CD4-positive, alpha-beta T cell treated with Interleukin-15 for 4 hours (primary cell): ENCODE measurements around the gene CELA3A.
"Not testable (repeated sequence)": the region's sequence is repeated elsewhere in the genome, so short reads cannot be mapped to it uniquely, and the experiment has no call there.

ENCODE experiments used
- DNase-seq: peaks from one replicate; pipeline ENCODE4 v3.0.0-alpha.2; 2020; ENCODE audit warnings: low spot score

The CELA3A gene

DNA sequence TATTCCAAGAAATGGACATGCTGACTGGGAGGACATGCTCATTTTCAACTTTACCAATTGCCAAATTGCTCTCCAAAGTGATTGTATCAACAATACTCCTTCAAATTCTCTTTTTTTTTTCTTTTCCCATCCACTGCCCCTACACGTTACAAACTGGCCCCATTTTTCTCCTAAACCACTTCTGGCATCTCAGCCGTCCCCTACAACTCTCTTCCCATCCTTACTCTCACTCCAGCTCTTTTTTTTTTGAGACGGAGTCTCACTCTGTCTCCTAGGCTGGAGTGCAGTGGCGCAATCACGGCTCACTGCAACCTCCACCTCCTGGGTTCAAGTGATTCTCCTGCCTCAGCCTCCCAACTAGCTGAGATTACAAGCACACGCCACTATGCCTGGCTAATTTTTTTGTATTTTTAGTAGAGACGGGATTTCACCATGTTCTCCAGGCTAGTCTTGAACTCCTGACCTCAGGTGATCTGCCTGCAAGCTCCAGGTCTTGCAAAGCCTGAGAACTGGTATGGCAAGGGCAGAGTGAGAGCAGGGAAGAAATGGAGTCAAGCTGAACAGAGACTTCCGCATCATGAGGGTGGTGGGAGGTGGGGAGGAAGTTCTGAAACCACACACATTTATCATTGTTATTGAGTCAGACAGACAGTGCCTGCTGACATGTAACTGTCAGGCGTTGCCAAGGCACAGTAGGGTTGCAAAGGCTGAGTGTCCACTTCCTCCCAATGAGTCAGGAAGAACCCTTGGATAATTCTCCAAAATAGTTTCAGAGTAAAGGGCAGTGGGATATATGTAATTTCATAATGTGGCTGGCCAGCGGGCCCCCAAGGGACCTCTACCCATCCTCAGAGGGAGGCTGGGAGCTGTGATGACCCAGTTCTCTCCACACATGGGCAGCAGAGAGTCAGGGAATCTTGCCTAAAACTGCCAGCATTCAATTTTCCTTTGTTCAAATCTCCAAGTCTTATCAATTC, 17.4 kb downstream of the CELA3A start:
- DNase-seq = peak; percentile 65

DNA sequence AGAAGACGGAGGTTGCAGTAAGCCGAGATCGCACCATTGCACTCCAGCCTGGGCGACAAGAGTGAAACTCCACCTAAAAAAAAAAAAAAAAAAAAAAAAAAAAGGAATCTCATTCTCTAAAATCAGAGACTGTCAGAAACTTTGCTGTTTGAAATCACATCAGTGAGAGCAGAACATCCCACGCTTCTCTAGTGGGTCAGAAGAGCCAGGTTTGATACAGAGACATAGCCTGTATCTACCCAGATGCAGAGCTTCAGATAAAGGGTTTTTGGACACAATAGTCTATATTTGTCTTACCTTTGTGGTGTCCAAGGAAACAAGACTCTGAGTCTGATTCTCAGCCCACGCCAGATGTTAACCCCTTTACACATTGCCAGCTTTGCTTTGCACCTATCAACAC, 19.6 kb downstream of the CELA3A start:
- DNase-seq = no peak

DNA sequence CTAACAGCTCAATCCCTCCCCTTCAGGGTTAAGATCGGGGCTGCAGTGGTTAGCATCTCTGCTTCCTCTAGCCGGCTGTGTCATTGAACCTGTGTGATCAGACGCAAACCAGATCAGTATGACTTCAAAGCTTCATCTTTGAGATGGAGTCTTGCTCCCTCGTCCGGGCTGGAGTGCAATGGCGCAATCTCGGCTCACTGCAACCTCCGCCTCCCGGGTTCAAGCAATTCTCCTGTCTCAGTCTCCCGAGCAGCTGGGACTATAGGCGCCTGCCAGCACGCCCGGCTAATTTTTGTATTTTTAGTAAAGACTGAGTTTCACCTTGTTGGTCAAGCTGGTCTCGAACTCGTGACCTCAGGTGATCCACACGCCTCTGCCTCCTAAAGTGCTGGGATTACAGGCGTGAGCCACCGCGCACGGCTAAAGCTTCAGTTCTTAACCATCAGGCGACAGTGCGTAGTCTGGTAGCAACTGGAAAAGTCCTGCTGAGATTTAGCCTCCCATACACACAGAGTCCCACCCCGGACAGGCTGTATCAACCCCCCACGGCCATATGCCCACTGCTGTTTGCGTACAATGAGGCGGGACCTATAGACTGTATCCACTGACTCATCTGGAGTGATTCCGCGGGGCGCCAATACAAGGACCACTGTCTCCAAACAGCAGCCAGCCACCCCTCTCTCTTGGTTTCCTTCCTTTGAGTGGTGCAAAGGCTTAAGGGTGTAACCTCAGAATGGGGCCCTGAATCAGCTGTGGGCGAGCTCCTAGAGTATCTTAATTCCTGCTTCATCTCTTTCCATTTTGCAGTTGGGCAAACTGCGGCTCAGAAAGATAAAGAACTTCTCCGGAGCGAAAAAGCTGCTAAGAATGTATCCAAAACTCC, 23.3 kb downstream of the CELA3A start:
- peak; percentile 86 for DNase-seq

DNA sequence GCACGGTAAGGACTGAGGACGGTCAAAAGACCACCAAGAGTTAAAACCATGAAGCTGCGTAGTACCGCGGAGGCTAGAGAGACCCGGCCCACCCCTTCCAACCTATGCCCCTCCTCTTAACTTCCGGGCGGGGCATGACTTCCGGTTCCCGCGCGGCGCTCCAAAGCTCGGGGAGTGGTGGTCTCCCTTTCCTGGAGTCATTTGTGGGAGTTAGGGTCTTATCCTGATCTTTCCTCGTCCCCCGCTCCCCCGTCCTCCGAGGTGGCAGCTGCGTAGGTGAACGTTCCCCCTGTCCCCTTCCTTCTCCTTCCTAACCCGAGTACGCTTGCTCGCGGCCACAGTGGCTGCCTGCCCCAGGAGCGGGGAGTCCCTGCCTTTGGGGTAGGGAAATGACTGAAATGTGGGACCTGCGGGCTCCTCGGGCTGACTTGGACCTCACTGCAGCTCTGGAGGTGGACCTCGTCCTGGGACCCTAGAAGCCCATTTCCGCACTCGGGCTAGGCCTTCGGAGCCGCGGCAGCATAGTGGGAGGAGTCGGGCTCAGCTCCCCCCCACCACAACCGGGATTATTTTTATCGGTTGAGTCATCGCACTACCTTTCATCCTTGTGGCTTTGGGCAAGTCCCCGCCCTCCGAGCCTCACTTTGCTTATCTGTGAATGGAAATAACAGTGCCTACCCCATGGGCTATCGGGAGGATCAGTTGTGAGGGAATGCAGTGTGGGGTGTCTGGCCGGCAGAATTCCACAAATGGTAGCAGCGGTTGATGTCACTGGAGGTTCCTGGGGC, 24.1 kb downstream of the CELA3A start:
- peak; percentile 91 for DNase-seq

DNA sequence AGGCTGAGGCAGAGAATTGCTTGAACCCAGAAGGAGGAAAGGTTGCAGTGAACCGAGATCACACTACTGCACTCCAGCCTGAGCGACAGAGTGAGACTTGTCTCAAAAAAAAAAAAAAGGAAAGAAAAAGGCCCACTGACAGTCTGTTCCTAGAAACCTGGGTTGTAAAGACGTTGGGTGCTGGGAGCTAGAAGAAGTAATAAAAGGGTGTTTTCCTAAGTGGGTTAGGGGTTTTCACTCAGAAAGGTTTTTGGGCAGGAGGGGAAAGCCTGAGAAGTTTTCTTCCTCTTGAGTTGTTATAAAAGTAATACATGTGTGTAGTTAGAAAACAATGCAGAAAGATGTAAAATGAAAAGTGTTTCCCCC, 25.4 kb downstream of the CELA3A start:
- DNase-seq = peak; percentile 19

DNA sequence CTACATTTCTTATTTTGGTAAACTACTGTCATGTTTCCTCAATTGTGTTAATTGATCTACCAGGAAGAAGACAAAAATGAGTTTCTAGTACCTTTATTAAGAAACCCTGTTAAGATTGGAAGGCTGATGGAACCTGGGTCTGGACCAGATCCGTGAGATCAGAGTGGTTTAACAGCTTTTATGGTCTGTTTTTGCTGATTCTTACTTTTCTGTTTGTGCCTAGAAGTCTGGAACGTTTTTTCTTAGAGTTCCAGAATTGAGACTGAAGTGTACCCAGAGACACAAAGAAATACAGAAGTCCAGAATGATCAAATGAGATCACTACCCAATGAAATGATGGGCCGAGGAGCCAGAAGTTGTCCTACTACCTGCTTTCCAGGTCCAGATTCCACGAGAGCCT, 28.6 kb downstream of the CELA3A start:
- DNase-seq = no peak

DNA sequence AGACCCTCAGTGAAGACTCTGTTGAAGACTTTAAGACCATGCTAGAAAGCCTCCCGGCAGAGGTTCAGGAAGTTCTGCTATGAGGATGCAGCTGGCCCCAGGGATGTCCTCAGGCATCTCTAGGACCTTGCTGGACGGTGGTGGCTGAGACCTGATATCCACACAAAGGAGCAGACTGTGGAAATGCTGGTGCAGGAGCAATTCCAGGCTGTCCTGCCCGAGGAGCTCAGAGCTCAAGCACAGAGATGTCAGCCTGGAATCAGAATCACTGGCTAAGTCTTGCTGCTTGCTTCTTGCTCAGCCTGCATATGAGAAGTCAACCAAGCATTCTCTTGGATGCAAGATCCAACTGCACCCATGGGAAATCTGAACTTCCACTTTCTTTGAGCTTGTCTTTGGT, 29.0 kb downstream of the CELA3A start:
- no peak for DNase-seq

DNA sequence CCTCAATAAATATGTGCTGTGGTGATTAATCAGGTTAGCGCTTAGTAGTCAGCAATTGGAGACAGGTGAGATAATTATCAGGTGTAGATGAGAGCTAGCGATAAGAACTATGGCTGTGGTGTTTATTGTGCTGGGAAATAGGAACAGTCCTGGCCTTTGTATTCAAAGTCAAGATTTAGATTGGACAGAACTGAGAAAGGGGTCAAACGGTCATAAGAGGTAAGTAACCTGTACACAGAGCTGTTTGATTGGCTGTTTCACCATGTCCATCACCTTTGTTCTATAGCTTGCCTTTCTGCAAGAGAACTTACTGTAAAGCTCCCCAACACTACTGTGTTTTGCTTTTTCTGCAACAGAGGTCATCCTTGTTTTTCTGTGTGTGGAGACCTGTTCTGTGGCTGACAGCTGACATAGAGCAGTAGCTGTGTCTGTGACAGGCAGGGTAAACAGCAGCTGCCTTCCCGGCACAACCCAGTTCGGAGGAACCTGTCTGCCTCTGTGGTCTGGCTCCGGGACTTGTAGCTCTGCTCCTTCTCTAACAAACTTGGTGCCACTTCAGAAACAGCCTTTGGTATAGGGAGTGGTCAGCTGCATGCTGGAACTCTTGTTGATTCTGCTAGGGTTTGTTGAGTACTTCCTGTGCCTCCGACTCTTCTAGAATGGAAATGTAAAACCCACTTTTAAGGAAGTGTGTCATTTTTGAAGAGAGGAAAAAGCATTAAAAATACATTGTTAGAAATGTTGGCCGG, 29.9 kb downstream of the CELA3A start:
- peak; percentile 28 for DNase-seq

DNA sequence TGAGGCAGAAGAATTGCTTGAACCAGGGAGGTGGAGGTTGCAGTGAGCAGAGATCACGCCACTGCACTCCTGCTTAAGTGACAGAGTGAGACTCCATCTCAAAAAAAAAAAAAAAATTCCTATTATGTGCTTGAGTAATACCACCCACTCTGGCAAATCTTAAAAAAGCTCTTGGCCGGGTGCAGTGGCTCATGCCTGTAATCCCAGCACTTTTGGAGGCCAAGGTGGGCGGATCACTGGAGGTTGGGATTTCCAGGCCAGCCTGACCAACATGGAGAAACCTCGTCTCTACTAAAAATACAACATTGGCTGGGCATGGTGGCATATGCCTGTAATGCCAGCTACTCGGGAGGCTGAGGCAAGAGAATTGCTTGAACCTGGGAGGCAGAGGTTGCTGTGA, 33.4 kb downstream of the CELA3A start:
- not testable (repeated sequence) for DNase-seq

DNA sequence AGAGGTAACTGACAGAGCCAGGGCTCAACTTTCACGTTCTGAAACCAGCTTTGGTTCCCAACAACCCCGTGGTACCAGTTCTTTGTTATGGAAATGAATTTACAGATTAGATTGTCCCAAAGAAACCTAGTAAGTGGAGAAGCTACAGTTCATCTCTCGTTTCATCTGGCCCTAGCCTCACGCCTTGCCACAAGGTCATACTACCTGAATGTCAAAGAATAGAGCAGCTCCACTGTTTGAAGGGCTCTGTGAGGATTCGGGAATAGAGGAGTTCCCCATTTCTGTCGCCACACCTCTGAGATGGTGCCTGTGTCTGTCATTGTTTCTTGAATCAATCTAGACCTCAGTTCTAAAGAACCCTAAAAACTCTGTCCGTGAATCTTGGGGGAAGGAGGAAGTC, 36.1 kb downstream of the CELA3A start:
- no peak for DNase-seq

DNA sequence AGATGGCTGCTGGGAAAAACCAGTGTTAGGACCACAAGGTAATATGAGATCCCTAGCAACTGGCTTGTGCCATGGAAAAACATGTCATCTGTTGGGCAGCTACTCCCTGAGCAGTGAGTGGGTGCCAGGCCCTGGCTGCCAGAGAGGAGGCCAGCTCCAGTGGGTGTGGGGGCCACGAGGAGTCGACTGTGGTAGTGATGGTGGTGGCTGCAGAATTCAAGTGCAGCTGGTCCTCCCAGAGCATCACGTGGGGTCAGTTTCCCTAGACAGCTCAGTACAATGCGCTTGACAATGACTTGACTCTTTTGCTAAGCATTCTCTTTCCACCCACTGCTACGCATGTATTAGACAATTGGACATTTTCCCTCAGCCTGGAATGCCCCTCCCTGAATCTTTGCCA, 36.6 kb downstream of the CELA3A start:
- DNase-seq = no peak

DNA sequence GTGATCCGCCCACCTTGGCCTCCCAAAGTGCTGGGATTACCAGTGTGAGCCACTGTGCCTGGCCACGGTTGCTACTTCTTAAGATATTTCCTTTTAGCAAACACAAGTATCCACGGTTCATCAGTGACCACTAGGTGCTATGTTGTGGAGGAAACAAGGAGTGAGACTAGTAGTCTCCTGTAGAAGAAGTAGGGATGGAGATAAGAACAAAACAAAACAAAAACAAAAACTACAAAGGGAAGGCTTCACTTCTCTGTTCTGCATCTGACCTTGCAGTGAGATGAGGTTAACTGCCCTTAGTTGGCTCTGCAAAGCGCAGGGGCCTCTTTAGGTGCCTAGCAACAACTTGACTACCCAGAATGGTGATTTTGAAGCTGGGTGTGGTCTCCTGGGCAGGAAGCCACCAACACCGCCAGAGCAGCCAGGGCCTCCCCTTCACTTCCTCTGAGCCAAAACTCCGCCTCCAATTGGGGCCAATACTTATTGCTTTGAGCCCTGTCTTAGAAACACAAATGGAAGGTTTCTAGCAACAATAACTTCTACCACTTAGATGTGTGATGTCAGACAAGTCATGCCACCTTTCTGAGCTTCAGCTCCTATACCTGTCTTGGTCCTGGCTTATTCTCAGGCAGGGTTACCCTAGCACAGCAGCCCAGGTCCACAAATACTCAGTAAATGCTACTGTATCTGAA, 38.3 kb downstream of the CELA3A start:
- DNase-seq = peak; percentile 97

DNA sequence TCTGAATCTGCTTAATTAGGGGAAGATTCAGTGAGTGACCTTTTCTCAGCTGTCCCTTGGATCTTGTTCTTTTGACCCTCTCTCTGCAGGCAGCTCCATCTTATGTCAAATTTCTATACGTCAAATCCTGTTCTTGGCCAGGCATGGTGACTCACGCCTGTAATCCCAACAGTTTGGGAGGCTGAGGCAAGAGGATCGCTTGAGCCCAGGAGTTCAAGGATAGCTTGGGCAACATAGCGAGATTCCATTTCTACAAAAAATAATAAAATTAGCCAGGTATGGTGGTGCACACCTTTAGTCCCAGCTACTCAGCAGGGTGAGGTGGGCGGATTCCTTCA, 38.8 kb downstream of the CELA3A start:
- DNase-seq = no peak

DNA sequence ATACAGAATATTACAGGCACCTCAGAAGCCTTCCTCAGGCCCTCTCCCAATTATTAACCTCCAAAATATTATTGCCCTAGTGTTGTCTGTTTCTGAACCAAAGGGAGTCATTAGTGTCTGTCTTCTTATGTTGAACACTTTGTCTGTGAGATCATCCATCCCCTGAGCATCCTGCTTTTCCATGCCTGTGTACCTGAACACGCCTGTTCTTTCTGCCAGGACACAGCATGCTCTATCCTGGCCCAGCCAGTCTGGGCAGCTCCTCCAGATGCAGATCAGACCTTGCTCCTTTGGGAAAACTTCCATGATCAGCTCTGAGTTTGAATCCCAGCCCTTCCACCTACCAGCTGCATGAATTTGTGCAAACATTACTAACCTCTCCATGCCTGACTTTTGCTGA, 40.0 kb downstream of the CELA3A start:
- no peak for DNase-seq

DNA sequence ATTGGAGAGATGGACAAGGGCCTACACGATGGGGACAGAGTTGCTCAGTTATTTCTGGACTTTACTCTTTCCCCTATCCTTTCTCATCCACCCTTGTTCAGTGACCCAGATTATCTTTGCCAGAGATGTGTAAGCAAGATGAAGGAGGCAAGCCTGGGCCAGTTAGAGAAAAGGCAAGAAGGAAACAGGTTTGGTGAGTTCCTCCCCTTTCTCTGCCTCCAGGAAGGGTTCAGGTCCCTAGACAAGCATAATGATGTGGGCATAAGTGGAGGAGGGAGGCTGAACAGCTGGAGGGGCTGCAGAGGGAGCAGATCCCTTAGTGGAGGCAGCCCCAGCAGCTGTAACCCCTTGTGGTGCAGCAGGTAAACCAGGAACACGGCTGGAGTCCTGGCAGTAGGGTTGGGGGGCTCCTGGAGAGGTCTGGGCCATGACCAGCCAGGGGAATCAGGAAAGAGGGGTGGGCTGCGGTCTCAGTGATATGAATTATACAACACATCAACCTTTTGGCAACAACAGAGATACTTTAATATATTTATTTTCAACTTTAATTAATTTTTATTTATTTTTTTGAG, 41.8 kb downstream of the CELA3A start:
- no peak for DNase-seq

DNA sequence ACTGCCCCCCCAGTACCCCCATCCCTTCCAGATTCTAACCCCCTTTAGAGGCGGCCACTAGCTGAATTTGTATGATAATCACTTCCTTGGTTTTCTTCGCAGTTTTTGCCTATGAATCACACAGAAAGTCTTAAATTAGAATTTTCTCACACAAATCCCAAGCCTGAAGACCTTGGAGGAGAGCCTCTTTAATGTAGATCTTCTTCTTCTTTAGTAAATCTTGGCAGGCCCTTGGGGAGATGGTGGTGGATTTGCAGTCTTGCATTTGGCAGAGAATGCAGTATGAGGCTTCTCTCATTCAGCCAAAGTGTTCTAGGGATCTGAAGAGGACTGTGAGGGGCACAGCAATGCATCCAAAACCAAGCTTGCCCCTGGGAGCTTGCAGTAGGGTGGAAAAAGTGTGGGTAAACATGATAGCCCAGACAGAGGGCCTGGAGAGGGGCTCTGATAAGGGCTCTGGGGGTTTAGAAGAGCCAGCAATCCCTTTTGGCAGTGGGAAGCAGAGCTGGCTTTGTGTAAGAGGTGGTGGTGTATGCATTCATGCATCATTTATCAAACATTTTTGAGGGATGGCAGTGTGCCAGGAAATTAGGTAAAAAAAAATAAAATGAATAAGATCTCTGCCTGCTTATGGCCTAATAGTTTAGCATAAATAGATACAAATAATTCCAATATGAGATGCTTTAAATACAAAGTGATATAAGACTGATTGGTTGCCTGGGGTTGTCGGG, 43.4 kb downstream of the CELA3A start:
- DNase-seq = peak; percentile 33

DNA sequence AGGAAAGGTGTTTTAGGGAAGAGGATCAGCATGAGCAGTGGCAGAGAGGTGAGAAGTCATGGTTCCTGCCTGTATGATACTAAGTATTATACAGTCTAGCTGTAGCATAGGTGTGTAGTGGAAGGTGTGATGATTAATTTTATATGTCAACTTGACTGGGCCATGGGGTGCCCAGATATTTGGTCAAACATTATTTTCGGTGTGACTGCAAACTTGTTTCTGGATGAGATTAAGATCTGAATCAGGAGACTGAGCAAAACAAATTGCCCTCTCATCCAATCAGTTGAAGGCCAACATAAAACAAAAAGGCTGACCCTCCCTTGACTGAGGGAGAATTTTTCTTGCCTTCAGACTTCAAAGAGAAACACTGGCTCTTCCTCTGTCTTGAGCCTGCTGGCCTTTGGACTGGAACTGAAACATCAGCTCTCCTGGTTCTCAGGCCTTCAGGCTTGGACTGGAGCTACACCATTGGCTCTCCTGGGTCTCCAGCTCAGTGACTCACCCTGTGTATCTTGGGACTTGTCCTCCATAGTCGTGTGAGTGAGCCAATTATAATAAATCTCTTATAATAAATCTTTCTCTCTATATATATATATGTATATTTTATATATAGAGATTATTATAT, 44.3 kb downstream of the CELA3A start:
- DNase-seq = no peak

DNA sequence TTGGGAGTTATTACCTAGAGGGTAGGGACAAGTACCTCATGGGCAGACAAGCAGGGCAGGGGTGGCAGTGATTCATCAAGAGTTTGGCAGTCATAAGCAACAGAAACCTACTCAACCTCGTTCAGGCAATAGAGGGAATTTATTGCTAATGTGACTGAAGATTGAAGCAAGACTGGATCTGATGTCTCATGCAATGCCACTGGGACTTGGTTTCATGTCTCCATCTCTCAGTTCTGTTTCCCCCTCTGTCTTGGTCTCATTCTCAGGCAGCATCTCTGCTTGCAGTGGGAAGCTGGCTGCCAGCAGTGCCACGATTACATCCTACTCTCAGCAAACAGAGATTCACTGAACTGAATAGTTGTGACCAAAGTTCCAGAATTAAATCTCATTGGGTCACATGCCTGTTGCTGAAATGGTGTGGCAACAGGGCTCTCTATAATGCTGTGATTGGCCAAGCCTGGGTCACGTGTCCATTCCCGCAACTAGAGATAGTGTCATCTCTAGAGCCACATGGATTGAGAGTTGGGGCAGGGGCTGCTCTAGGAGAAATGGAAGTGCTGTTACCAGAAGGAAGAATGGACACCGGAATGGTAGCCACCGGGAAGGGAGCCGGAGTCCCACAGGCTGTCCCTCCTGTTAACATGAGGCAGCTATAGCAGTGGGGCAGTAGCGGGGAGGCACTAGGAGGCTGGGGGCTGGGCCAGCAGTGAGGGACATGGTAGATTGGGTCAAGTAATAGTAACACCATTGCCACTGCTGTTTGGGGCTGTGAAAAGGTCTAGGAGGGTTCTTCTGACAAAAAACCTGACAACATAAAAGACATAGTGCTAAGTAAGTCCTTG, 47.1 kb downstream of the CELA3A start:
- peak; percentile 19 for DNase-seq

DNA sequence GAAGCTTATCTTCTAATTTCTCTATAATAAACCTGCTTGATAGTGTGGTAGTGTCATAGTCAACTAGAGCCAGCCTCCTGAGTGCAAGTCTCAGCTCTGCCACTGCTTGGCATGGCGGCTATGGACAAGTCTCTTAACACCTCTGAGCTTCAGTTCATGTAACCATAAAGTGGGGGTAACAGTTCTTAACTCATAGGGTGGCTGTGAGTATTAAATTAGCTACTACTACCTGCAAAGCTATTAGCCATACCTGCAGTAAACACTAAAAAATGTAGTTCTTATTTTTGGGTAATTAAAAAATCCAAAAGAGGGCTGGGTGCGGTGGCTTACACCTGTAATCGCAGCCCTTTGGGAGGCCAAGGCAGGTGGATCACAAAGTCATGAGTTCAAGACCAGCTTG, 48.9 kb downstream of the CELA3A start:
- DNase-seq = no peak
